ENCODE data around the gene C11orf91.
"Not testable (repeated sequence)": the region's sequence is repeated elsewhere in the genome, so short reads cannot be mapped to it uniquely, and the experiment has no call there.

Gene C11orf91

GRCh38 chr11:33665350-33666106, 35.1 kb downstream of the C11orf91 start:
- TF ChIP-seq CTCF (IDR thresholded peaks at IDR 0.05; ENCODE audit: extremely low read depth, missing control alignments) = no peak
- DNase-seq (ENCODE audit: low spot score) = no peak

- no peak for TF ChIP-seq CTCF (IDR thresholded peaks at IDR 0.05; ENCODE audit: extremely low read depth, missing control alignments)
- DNase-seq (ENCODE audit: low spot score) = no peak
These were observed 35.8 kb downstream of the C11orf91 start for GRCh38 chr11:33664827-33665226.

GRCh38 chr11:33664166-33664565, 36.5 kb downstream of the C11orf91 start:
- no peak for TF ChIP-seq CTCF (IDR thresholded peaks at IDR 0.05; ENCODE audit: extremely low read depth, missing control alignments)
- no peak for DNase-seq (ENCODE audit: low spot score)

GRCh38 chr11:33663121-33663520, 37.5 kb downstream of the C11orf91 start:
- DNase-seq (ENCODE audit: low spot score) = no peak
- no peak for TF ChIP-seq CTCF (IDR thresholded peaks at IDR 0.05; ENCODE audit: extremely low read depth, missing control alignments)

- not testable (repeated sequence) for DNase-seq (ENCODE audit: low spot score)
These were observed 39.1 kb downstream of the C11orf91 start for GRCh38 chr11:33661526-33661925.

- no peak for TF ChIP-seq CTCF (IDR thresholded peaks at IDR 0.05; ENCODE audit: extremely low read depth, missing control alignments)
- no peak for DNase-seq (ENCODE audit: low spot score)
These were observed 39.7 kb downstream of the C11orf91 start for GRCh38 chr11:33660962-33661361.

DNA sequence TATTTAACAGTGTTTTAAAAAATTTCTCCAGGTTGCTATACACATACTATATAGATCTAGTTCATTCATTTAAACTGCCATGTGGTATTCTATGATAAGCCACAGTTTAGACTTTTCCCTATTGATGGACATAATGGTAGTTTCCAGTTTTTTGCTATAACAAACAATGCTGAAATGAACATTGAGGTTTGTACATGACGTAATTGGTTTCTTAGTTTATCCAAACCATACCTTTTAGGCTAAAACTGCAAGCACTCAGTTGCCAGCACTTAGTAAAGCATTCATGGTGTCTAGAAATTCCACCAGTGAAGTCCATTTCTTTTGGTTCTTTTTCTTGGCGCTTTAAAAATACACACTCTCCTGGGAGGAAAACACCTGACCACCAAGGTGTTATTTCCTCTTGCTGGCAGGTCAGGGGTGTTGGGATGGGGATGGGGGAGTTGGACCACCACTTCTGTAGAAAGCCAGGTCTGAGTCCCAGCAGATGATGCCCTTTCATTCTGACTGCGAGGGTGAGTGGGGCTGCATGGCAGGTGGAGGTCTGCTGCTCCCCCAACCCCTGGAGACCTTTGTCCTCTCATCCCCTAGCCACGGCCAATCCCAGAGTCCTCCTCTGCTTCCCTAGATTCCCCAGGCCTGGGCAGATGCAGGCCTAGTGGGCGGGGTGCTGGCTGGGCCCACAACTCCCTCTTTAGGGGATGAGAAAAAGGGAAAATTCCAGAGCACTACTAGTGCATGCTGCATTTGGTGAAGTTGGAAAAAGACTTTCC, 41.1 kb downstream of the C11orf91 start:
- no peak for DNase-seq (ENCODE audit: low spot score)
- TF ChIP-seq CTCF (IDR thresholded peaks at IDR 0.05; ENCODE audit: extremely low read depth, missing control alignments) = no peak

Measured in GM20000 (cell line).